ENCODE measurements around the gene TBC1D12. TPM values are rescaled to one million over a fixed set of nuclear protein-coding genes. Genes with fewer than 3 reads are reported as not detected.
A peak's percentile ranks its signal among the peaks of the same experiment; 100 is the strongest.
"Not testable (repeated sequence)": the region's sequence is repeated elsewhere in the genome, so short reads cannot be mapped to it uniquely, and the experiment has no call there.

The TBC1D12 gene
- total RNA-seq, 1 donor from 2014 or later = 6.9 TPM

- no peaks in the 10 kb centered on the region for H3K9me3 ChIP-seq (ENCODE audit: low read depth)
- no peak overlapping the region for H2AFZ ChIP-seq (replicated peaks)
- DNase-seq (ENCODE audit: low spot score) = no peak
- Mint-ChIP-seq H3K4me1 (no peaks in the 10 kb centered on the region), H3K4me3 (no peak overlapping the region), H3K36me3 (peaks cover 6% of the 10 kb centered on the region), H3K27me3 (ENCODE audit: insufficient read depth, low read depth) (no peaks in the 10 kb centered on the region), H3K27ac (no peak overlapping the region), H3K9me3 (no peaks in the 10 kb centered on the region)
- no peak overlapping the region for H3K9ac ChIP-seq
- TF ChIP-seq, protein P1, sequence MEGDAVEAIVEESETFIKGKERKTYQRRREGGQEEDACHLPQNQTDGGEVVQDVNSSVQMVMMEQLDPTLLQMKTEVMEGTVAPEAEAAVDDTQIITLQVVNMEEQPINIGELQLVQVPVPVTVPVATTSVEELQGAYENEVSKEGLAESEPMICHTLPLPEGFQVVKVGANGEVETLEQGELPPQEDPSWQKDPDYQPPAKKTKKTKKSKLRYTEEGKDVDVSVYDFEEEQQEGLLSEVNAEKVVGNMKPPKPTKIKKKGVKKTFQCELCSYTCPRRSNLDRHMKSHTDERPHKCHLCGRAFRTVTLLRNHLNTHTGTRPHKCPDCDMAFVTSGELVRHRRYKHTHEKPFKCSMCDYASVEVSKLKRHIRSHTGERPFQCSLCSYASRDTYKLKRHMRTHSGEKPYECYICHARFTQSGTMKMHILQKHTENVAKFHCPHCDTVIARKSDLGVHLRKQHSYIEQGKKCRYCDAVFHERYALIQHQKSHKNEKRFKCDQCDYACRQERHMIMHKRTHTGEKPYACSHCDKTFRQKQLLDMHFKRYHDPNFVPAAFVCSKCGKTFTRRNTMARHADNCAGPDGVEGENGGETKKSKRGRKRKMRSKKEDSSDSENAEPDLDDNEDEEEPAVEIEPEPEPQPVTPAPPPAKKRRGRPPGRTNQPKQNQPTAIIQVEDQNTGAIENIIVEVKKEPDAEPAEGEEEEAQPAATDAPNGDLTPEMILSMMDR (IDR thresholded peaks at IDR 0.05) = no peak
- no peak for TF ChIP-seq EZH2 (IDR thresholded peaks at IDR 0.05)
- TF ChIP-seq EZH2phosphoT487 (IDR thresholded peaks at IDR 0.05) = no peak
- no peaks in the 10 kb centered on the region for H3K4me1 ChIP-seq
- H4K20me1 ChIP-seq (ENCODE audit: low read depth) = no peaks in the 10 kb centered on the region
- no peak overlapping the region for H3K4me3 ChIP-seq
- H3K27me3 ChIP-seq = no peaks in the 10 kb centered on the region
- H3K79me2 ChIP-seq (ENCODE audit: low read depth) = no peaks in the 10 kb centered on the region
- H3K27ac ChIP-seq = no peak overlapping the region
- H3K36me3 ChIP-seq = no peaks in the 10 kb centered on the region
- no peaks in the 10 kb centered on the region for H3F3A ChIP-seq (ENCODE audit: low read depth)
- H3K4me2 ChIP-seq = no peak overlapping the region
Observed at GRCh38 chr10:94533027-94533426, 130.7 kb downstream of the TBC1D12 start.

DNA sequence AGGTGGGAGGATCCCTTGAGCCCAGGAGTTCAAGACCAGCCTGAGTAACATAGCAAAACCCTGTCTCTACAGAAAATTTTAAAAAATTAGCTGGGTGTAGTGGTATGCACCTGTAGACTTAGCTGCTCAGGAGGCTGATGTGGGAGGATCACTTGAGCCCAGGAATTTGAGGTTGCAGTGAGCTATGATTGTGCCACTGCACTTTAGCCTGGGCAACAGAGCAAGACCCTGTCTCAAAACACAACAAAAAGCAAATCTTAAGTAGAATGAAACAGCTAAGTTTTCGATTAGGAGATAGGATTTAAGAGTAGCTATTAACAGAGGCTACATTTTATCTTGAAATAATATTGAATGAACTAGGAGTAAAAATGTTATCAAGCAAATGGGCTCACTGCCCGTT lies 139.9 kb downstream of the TBC1D12 start:
- not testable (repeated sequence) for H3K36me3 Mint-ChIP-seq; H3K9me3 ChIP-seq (ENCODE audit: low read depth); H3K27me3 Mint-ChIP-seq (ENCODE audit: insufficient read depth, low read depth); H3K4me3 ChIP-seq; DNase-seq (ENCODE audit: low spot score); H3K4me1 ChIP-seq; H3K9me3 Mint-ChIP-seq; H3K27ac Mint-ChIP-seq; H3K9ac ChIP-seq; H3K4me3 Mint-ChIP-seq; H2AFZ ChIP-seq (replicated peaks); H3K27ac ChIP-seq; H3K4me2 ChIP-seq; H3K27me3 ChIP-seq; H3K36me3 ChIP-seq
- peaks cover 16% of the 10 kb centered on the region for H3K4me1 Mint-ChIP-seq
- H4K20me1 ChIP-seq (ENCODE audit: low read depth) = peaks cover 10% of the 10 kb centered on the region
- H3K79me2 ChIP-seq (ENCODE audit: low read depth) = peaks cover 17% of the 10 kb centered on the region
- H3F3A ChIP-seq (ENCODE audit: low read depth) = peaks cover 10% of the 10 kb centered on the region

DNA sequence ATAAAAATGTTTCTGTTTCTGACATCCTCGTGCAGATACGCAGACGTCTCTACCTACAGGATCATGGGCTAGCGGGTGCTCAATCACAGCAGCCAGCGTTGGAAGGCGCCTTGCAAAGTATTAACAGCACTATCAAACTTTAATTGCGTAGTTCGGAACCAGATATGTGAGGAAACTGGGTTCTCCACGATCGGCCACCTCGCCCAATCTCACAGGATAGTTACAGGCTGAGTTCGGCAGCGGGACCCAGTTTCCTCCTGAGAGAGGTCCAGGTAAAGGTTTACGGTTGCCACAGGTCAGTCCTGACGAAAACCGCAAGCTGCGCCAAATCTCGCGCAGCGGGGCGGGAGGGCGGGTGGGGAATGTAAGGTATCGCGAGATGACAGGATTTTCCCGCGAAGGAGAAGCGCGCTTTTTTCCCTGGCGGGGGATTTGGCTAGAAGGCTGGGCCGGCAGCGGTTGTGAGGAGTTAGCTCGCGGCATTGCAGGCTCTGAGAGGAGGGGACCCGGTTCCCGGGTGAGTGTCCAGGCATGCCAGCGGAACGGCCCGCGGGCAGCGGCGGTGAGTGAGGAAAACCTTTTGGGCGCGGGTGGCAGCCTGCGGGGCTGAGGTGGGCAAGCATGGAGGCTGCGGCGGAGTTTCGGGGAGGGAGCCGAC lies 143.2 kb downstream of the TBC1D12 start, which contains the start of gene HELLS:
Gene HELLS, plus strand, starts transcription at position 398 of the 658 bp plus-strand sequence. Its CDS starts 134 bp downstream, at position 532.
- Histone ChIP-seq H3K36me3 (peaks cover 11% of the 10 kb centered on the region), H3K27me3 (no peaks in the 10 kb centered on the region), H3K79me2 (ENCODE audit: low read depth) (peaks cover 49% of the 10 kb centered on the region), H3K4me1 (peaks cover 19% of the 10 kb centered on the region), H3K4me3 (peak within 1 kb of the TSS; percentile 84), H3K9ac (peak within 1 kb of the TSS; percentile 85), H3F3A (ENCODE audit: low read depth) (peaks cover 10% of the 10 kb centered on the region), H3K9me3 (ENCODE audit: low read depth) (no peaks in the 10 kb centered on the region), H4K20me1 (ENCODE audit: low read depth) (peaks cover 21% of the 10 kb centered on the region), H3K4me2 (peak within 1 kb of the TSS; percentile 94), H2AFZ (replicated peaks) (peak within 1 kb of the TSS; percentile 87), H3K27ac (peak within 1 kb of the TSS; percentile 56)
- peaks cover 8% of the 10 kb centered on the region for H3K36me3 Mint-ChIP-seq
- DNase-seq (ENCODE audit: low spot score) = peak; percentile 97
- H3K4me1 Mint-ChIP-seq = peaks cover 18% of the 10 kb centered on the region
- TF ChIP-seq EZH2 (IDR thresholded peaks at IDR 0.05) (no peak), EZH2phosphoT487 (IDR thresholded peaks at IDR 0.05) (no peak)
- TF ChIP-seq, protein P1 (IDR thresholded peaks at IDR 0.05) = no peak
- peak within 1 kb of the TSS; percentile 97 for H3K27ac Mint-ChIP-seq
- H3K4me3 Mint-ChIP-seq = peak within 1 kb of the TSS; percentile 100
- peaks cover 4% of the 10 kb centered on the region for H3K27me3 Mint-ChIP-seq (ENCODE audit: insufficient read depth, low read depth)
- H3K9me3 Mint-ChIP-seq = no peaks in the 10 kb centered on the region

All from neural progenitor cell (in vitro differentiated cells).